Trophoblast cell (in vitro differentiated cells and primary cell): ENCODE data around the gene TMIGD1.

Source experiments
- DNase-seq, 2 donors: peaks; one replicate each; pipeline ENCODE4 v3.0.0-alpha.2; 2016
- H2AFZ ChIP-seq: 2 replicates; pipeline ENCODE4 v1.6.1; 2013; ENCODE audit warnings: low read length, moderate library complexity, mild to moderate bottlenecking; ENCODE audit not compliant: insufficient read depth, poor library complexity
- H2AK5ac ChIP-seq: 2 replicates; pipeline ENCODE4 v1.6.1; 2013; ENCODE audit warnings: mild to moderate bottlenecking, low read length
- H2BK120ac ChIP-seq: 2 replicates; pipeline ENCODE4 v1.6.1; 2013; ENCODE audit warnings: low read length, mild to moderate bottlenecking, moderate library complexity; ENCODE audit not compliant: insufficient read depth, poor library complexity
- H2BK12ac ChIP-seq: 2 replicates; pipeline ENCODE4 v1.6.1; 2013; ENCODE audit warnings: mild to moderate bottlenecking, low read length, moderate library complexity
- H2BK5ac ChIP-seq: 2 replicates; pipeline ENCODE4 v1.6.1; 2013; ENCODE audit warnings: low read length, low read depth, moderate library complexity, mild to moderate bottlenecking; ENCODE audit not compliant: poor library complexity
- H3K14ac ChIP-seq: 2 replicates; pipeline ENCODE4 v1.6.1; 2013; ENCODE audit warnings: mild to moderate bottlenecking, low read length
- H3K18ac ChIP-seq: 2 replicates; pipeline ENCODE4 v1.6.1; 2013; ENCODE audit warnings: mild to moderate bottlenecking, low read length
- H3K23ac ChIP-seq: 2 replicates; pipeline ENCODE4 v1.6.1; 2013; ENCODE audit warnings: low read length
- H3K27ac ChIP-seq: 2 replicates; pipeline ENCODE4 v1.5.1; 2013; ENCODE audit warnings: low read depth, mild to moderate bottlenecking, inconsistent platforms, low read length, moderate library complexity
- H3K27me3 ChIP-seq: 2 replicates; pipeline ENCODE4 v1.6.1; 2013; ENCODE audit warnings: inconsistent platforms, mild to moderate bottlenecking, low read length, moderate library complexity; ENCODE audit not compliant: insufficient read depth
- H3K36me3 ChIP-seq, 2 experiments: 1 replicate in 1 of 2; 2 replicates in 1 of 2; pipeline ENCODE4 v1.6.1; 2013; ENCODE audit warnings: low read length in 2 of 2, mild to moderate bottlenecking in 2 of 2, moderate library complexity in 1 of 2; ENCODE audit not compliant: insufficient read depth in 2 of 2, control insufficient read depth in 1 of 2
- H3K4ac ChIP-seq: 2 replicates; pipeline ENCODE4 v1.6.1; 2013; ENCODE audit warnings: low read depth, mild to moderate bottlenecking, low read length, moderate library complexity
- H3K4me1 ChIP-seq, 2 experiments: 1 replicate in 1 of 2; 2 replicates in 1 of 2; pipeline ENCODE4 v1.6.1; 2013; ENCODE audit warnings: low read length in 2 of 2, mild to moderate bottlenecking in 2 of 2, moderate library complexity in 1 of 2; ENCODE audit not compliant: insufficient read depth in 2 of 2, control insufficient read depth in 1 of 2
- H3K4me2 ChIP-seq: 2 replicates; pipeline ENCODE4 v1.6.1; 2013; ENCODE audit warnings: inconsistent platforms, mild to moderate bottlenecking, low read length, moderate library complexity
- H3K4me3 ChIP-seq: 2 replicates; pipeline ENCODE4 v1.5.1; 2013; ENCODE audit warnings: mild to moderate bottlenecking, low read depth, low read length, inconsistent platforms
- H3K79me1 ChIP-seq: one replicate; pipeline ENCODE4 v1.6.1; 2013; ENCODE audit warnings: low read length
- H3K79me2 ChIP-seq: 2 replicates; pipeline ENCODE4 v1.6.1; 2013; ENCODE audit warnings: low read length, mild to moderate bottlenecking; ENCODE audit not compliant: control insufficient read depth, insufficient read depth, poor library complexity
- H3K9ac ChIP-seq: 2 replicates; pipeline ENCODE4 v1.6.1; 2013; ENCODE audit warnings: mild to moderate bottlenecking, low read length
- H3K9me3 ChIP-seq: 2 replicates; pipeline ENCODE4 v1.6.1; 2013; ENCODE audit warnings: low read depth, mild to moderate bottlenecking, control low read depth, inconsistent platforms, low read length; ENCODE audit not compliant: insufficient read depth
- H4K12ac ChIP-seq: 2 replicates; pipeline ENCODE4 v1.6.1; 2013; ENCODE audit warnings: low read depth, mild to moderate bottlenecking, low read length, moderate library complexity
- H4K8ac ChIP-seq: 2 replicates; pipeline ENCODE4 v1.6.1; 2013; ENCODE audit warnings: low read depth, mild to moderate bottlenecking, low read length, moderate library complexity
- H4K91ac ChIP-seq: one replicate; pipeline ENCODE4 v1.6.1; 2013; ENCODE audit warnings: low read depth, mild to moderate bottlenecking, low read length, moderate library complexity
- WGBS: extraction: QIAGEN DNeasy Blood & Tissue Kit; methylation state at CpG from one replicate; pipeline ENCODE4 v1.1.7; 2013; ENCODE audit warnings: missing lambda C conversion rate; ENCODE audit not compliant: insufficient read length, insufficient coverage; ENCODE audit errors: extremely low coverage; 5-methylcytosine and 5-hydroxymethylcytosine counted together

TMIGD1 gene

GRCh38 chr17:30324723-30325122 is 9.1 kb downstream of the TMIGD1 start:
- H3K14ac ChIP-seq = no peak overlapping the region
- no CpG with 5 or more reads among the region's 7 CpGs for WGBS
- no peak overlapping the region for H2BK12ac ChIP-seq
- no peak overlapping the region for H3K27ac ChIP-seq
- H4K12ac ChIP-seq = no peak overlapping the region
- H3K4ac ChIP-seq = no peak overlapping the region
- no peak overlapping the region for H4K91ac ChIP-seq
- H3K23ac ChIP-seq = no peak overlapping the region
- no peaks in the 10 kb centered on the region for H3K79me2 ChIP-seq
- no peaks in the 10 kb centered on the region for H3K4me1 ChIP-seq
- no peak overlapping the region for H2AK5ac ChIP-seq
- no peaks in the 10 kb centered on the region for H3K36me3 ChIP-seq
- H3K4me3 ChIP-seq = no peak overlapping the region
- no peaks in the 10 kb centered on the region for H3K9me3 ChIP-seq
- no peak overlapping the region for H2BK5ac ChIP-seq
- H3K18ac ChIP-seq = no peak overlapping the region
- H2AFZ ChIP-seq = no peak overlapping the region
- no peak overlapping the region for H3K4me2 ChIP-seq
- DNase-seq = no peak
- no peak overlapping the region for H4K8ac ChIP-seq
- no peaks in the 10 kb centered on the region for H3K27me3 ChIP-seq
- H3K9ac ChIP-seq = no peak overlapping the region
- H3K79me1 ChIP-seq = no peaks in the 10 kb centered on the region
- no peak overlapping the region for H2BK120ac ChIP-seq

DNA sequence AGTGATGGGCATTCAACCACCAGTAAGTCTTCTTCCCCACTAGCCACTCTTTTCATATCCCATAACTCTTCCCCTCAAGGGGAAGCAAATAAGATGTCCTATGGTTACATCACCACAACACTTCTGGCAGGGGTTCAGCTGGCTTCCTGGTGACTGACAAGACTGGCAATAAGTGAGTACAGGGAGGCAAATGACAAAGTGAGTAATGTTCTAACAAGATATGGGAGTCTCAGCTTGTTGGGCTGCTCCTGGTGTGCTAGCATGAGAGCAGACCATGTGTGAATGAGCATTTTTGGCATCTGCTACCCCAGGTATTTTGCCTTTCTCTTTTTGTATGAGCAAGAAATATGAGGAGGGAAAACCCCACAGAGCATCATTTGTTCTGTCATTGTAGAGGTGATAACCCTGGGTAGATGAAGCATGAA is 9.9 kb downstream of the TMIGD1 start:
- H2BK120ac ChIP-seq = no peak overlapping the region
- H3K14ac ChIP-seq = no peak overlapping the region
- no peak overlapping the region for H2AK5ac ChIP-seq
- H2BK12ac ChIP-seq = no peak overlapping the region
- no peaks in the 10 kb centered on the region for H3K36me3 ChIP-seq
- H3K9ac ChIP-seq = no peak overlapping the region
- no peak overlapping the region for H4K91ac ChIP-seq
- H4K12ac ChIP-seq = no peak overlapping the region
- no peak overlapping the region for H3K4me2 ChIP-seq
- H3K27ac ChIP-seq = no peak overlapping the region
- H3K9me3 ChIP-seq = no peaks in the 10 kb centered on the region
- H3K4ac ChIP-seq = no peak overlapping the region
- no peak overlapping the region for H3K23ac ChIP-seq
- H3K4me3 ChIP-seq = no peak overlapping the region
- H2AFZ ChIP-seq = no peak overlapping the region
- no peak for DNase-seq
- H3K27me3 ChIP-seq = no peaks in the 10 kb centered on the region
- H3K4me1 ChIP-seq = no peaks in the 10 kb centered on the region
- no peaks in the 10 kb centered on the region for H3K79me2 ChIP-seq
- H3K18ac ChIP-seq = no peak overlapping the region
- no peak overlapping the region for H2BK5ac ChIP-seq
- H3K79me1 ChIP-seq = no peaks in the 10 kb centered on the region
- H4K8ac ChIP-seq = no peak overlapping the region

DNA sequence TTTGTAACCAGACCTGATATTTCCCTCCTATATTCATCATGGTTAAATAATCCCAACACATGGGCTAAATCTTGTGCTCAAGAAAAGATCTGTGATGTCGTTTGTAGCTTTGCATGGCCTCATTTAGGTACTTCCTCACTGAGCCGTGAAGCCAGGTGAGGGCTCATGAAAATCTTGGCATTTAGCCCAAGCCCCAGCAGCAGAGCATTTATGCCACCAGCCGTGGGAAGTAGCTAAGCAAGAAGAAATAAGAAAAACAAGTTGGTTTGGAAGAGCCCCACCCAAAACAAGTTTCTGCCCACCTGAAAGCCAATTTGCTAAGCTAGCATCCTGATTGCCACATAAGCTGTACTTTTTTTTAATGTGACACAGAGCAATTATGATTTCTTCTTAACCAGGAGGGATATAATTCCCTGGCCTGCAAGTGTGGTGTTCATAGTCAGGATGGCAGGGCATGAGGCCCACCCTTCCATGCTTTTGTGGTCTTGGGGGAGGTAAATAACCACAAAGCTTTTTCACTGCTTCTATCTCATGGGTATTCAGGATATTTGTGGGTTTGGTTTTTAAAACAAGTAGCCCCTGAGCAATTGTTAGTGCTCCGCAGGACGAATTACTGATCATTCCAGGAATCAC is 10.5 kb downstream of the TMIGD1 start:
- H4K12ac ChIP-seq = no peak overlapping the region
- no peaks in the 10 kb centered on the region for H3K27me3 ChIP-seq
- no peak overlapping the region for H3K4me3 ChIP-seq
- no peak overlapping the region for H2AK5ac ChIP-seq
- H3K4ac ChIP-seq = no peak overlapping the region
- H3K23ac ChIP-seq = no peak overlapping the region
- H3K27ac ChIP-seq = no peak overlapping the region
- no peak overlapping the region for H2BK5ac ChIP-seq
- H2BK12ac ChIP-seq = no peak overlapping the region
- no peak overlapping the region for H2BK120ac ChIP-seq
- H3K79me2 ChIP-seq = no peaks in the 10 kb centered on the region
- H3K4me2 ChIP-seq = no peak overlapping the region
- WGBS = no CpG with 5 or more reads among the region's 5 CpGs
- H3K9ac ChIP-seq = no peak overlapping the region
- H3K14ac ChIP-seq = no peak overlapping the region
- H4K8ac ChIP-seq = no peak overlapping the region
- no peaks in the 10 kb centered on the region for H3K4me1 ChIP-seq
- no peak overlapping the region for H3K18ac ChIP-seq
- no peak overlapping the region for H2AFZ ChIP-seq
- no peaks in the 10 kb centered on the region for H3K79me1 ChIP-seq
- no peaks in the 10 kb centered on the region for H3K36me3 ChIP-seq
- no peak for DNase-seq
- no peaks in the 10 kb centered on the region for H3K9me3 ChIP-seq
- H4K91ac ChIP-seq = no peak overlapping the region

GRCh38 chr17:30321314-30321713 is 12.5 kb downstream of the TMIGD1 start:
- no peak overlapping the region for H3K4me3 ChIP-seq
- WGBS = no CpG with 5 or more reads among the region's 4 CpGs
- no peak overlapping the region for H3K14ac ChIP-seq

More at GRCh38 chr17:30321314-30321713, 12.5 kb downstream of the TMIGD1 start:
- Histone ChIP-seq H3K4me2 (no peak overlapping the region), H2BK12ac (no peak overlapping the region), H2AK5ac (no peak overlapping the region), H3K4ac (no peak overlapping the region), H2AFZ (no peak overlapping the region), H3K27me3 (no peaks in the 10 kb centered on the region), H4K91ac (no peak overlapping the region), H4K8ac (no peak overlapping the region), H3K4me1 (no peaks in the 10 kb centered on the region), H2BK5ac (no peak overlapping the region), H3K36me3 (no peaks in the 10 kb centered on the region), H3K9me3 (no peaks in the 10 kb centered on the region), H3K18ac (no peak overlapping the region), H3K9ac (no peak overlapping the region), H4K12ac (no peak overlapping the region), H3K79me1 (no peaks in the 10 kb centered on the region), H3K27ac (no peak overlapping the region), H3K23ac (no peak overlapping the region), H3K79me2 (no peaks in the 10 kb centered on the region), H2BK120ac (no peak overlapping the region)
- DNase-seq = no peak
